Smooth muscle cell (in vitro differentiated cells): ENCODE measurements around the gene CMTM7. TPM values are rescaled to one million over a fixed set of nuclear protein-coding genes. Genes with fewer than 3 reads are reported as not detected.

ENCODE experiments used
- DNase-seq: peaks from one replicate; lab custom pipeline; 2025; ENCODE audit not compliant: unreplicated experiment; lab: John Stamatoyannopoulos, UW
- H2AFZ ChIP-seq: fragments of 200-600 bp; sonication (generic); 2 replicates; pipeline ENCODE4 v1.6.0; 2016; ENCODE audit warnings: antibody characterized with exemption, low read depth, mild to moderate bottlenecking
- H3F3A ChIP-seq: fragments of 200-600 bp; sonication (generic); 2 replicates; pipeline ENCODE4 v1.6.0; 2017; ENCODE audit warnings: antibody characterized with exemption, low read depth
- H3K27ac ChIP-seq: fragments of 200-600 bp; sonication (generic); 2 replicates; pipeline ENCODE4 v1.5.1; 2016; ENCODE audit warnings: low read depth, mild to moderate bottlenecking
- H3K27me3 ChIP-seq: fragments of 200-600 bp; sonication (generic); 2 replicates; pipeline ENCODE4 v1.6.1; 2016; ENCODE audit warnings: low read depth, mild to moderate bottlenecking
- H3K36me3 ChIP-seq: fragments of 200-600 bp; sonication (generic); 2 replicates; pipeline ENCODE4 v1.5.1; 2016; ENCODE audit warnings: low read depth
- H3K4me1 ChIP-seq: fragments of 200-600 bp; sonication (generic); 2 replicates; pipeline ENCODE4 v1.5.1; 2016; ENCODE audit warnings: low read depth
- H3K4me2 ChIP-seq: fragments of 200-600 bp; sonication (generic); 2 replicates; pipeline ENCODE4 v1.6.0; 2016; ENCODE audit warnings: mild to moderate bottlenecking
- H3K4me3 ChIP-seq: fragments of 200-600 bp; sonication (generic); 2 replicates; pipeline ENCODE4 v1.5.1; 2016; ENCODE audit warnings: mild to moderate bottlenecking
- H3K79me2 ChIP-seq: fragments of 200-600 bp; sonication (generic); 2 replicates; pipeline ENCODE4 v1.6.0; 2016; ENCODE audit warnings: low read depth, mild to moderate bottlenecking
- H3K9ac ChIP-seq: fragments of 200-600 bp; sonication (generic); 2 replicates; pipeline ENCODE4 v1.6.0; 2016; ENCODE audit warnings: low read depth
- H3K9me3 ChIP-seq: fragments of 200-600 bp; sonication (generic); replicated peaks from 2 replicates; pipeline ENCODE4 v1.5.1; 2016; ENCODE audit warnings: low read depth
- H4K20me1 ChIP-seq: fragments of 200-600 bp; sonication (generic); 2 replicates; pipeline ENCODE4 v1.6.0; 2016; ENCODE audit warnings: low read depth
- CTCF ChIP-seq: fragments of 200-600 bp; sonication (generic); IDR thresholded peaks from 2 replicates; pipeline ENCODE4 v1.5.1; 2017; ENCODE audit warnings: borderline replicate concordance, mild to moderate bottlenecking, antibody characterized with exemption; ENCODE audit not compliant: insufficient read depth, poor library complexity, severe bottlenecking
- WGBS: methylation state at CpG from one replicate; pipeline ENCODE4 v1.1.7; 2016; ENCODE audit warnings: low lambda C conversion rate; 5-methylcytosine and 5-hydroxymethylcytosine counted together
- polyA plus RNA-seq: library from polyadenylated mRNA; unstranded; fragments of >200 nt; fragmentation: Nextera tagmentation; extraction: Ambion mirVana; gene quantifications from 2 replicates; pipeline ENCODE4 v1.2.1, GENCODE V29; 2016
- total RNA-seq: library from RNA; depleted of rRNA; stranded (reverse); fragments of >200 nt; gene quantifications from 2 replicates; pipeline ENCODE4 v1.2.3, GENCODE V29; 2014

Gene CMTM7
- total and polyA plus RNA-seq, 2 experiments from 2014 or later, result 23.4 to 43.1 TPM

- Histone ChIP-seq H3K27ac (peak overlapping the region; percentile 64), H3K4me1 (peaks cover 18% of the 10 kb centered on the region), H4K20me1 (no peaks in the 10 kb centered on the region), H3K27me3 (no peaks in the 10 kb centered on the region), H3K4me3 (no peak overlapping the region), H3K9me3 (no peaks in the 10 kb centered on the region), H3K4me2 (peak overlapping the region; percentile 15), H3K9ac (no peak overlapping the region), H3K79me2 (peaks cover 21% of the 10 kb centered on the region), H2AFZ (no peak overlapping the region), H3K36me3 (no peaks in the 10 kb centered on the region), H3F3A (peaks cover 4% of the 10 kb centered on the region)
- no peak for DNase-seq
- TF ChIP-seq CTCF, result no peak
- WGBS, result 72% methylated on average over 7 of the region's 7 CpGs
These were observed 15.1 kb downstream of the CMTM7 start for GRCh38 chr3:32406486-32407408.

- Histone ChIP-seq H3K4me1 (peaks cover 13% of the 10 kb centered on the region), H3K27me3 (no peaks in the 10 kb centered on the region), H3K79me2 (peaks cover 8% of the 10 kb centered on the region), H3K36me3 (no peaks in the 10 kb centered on the region), H3K4me2 (no peak overlapping the region), H3F3A (no peaks in the 10 kb centered on the region), H4K20me1 (no peaks in the 10 kb centered on the region), H3K27ac (peak overlapping the region; percentile 4), H3K9ac (no peak overlapping the region), H2AFZ (no peak overlapping the region), H3K4me3 (no peak overlapping the region), H3K9me3 (no peaks in the 10 kb centered on the region)
- no peak for TF ChIP-seq CTCF
- WGBS, result 68% methylated on average over 10 of the region's 10 CpGs
- DNase-seq, result no peak
These were observed 19.0 kb downstream of the CMTM7 start for GRCh38 chr3:32410367-32411246.

GRCh38 chr3:32411442-32411841, 19.8 kb downstream of the CMTM7 start:
- Histone ChIP-seq H3K79me2 (peaks cover 13% of the 10 kb centered on the region), H3K27me3 (no peaks in the 10 kb centered on the region), H3K9me3 (no peaks in the 10 kb centered on the region), H3K4me2 (no peak overlapping the region), H3K4me1 (peaks cover 13% of the 10 kb centered on the region), H3K27ac (no peak overlapping the region), H3K9ac (no peak overlapping the region), H3K4me3 (no peak overlapping the region), H4K20me1 (no peaks in the 10 kb centered on the region), H2AFZ (no peak overlapping the region), H3K36me3 (no peaks in the 10 kb centered on the region), H3F3A (no peaks in the 10 kb centered on the region)
- WGBS, result 80% methylated on average over 5 of the region's 5 CpGs
- DNase-seq, result no peak
- no peak for TF ChIP-seq CTCF
